TTC549 (cell line): ENCODE data around the gene SLC16A5.
"Not testable (repeated sequence)": the region's sequence is repeated elsewhere in the genome, so short reads cannot be mapped to it uniquely, and the experiment has no call there.

Experiments
- FAIRE-seq: peaks from 2 replicates; lab custom pipeline; 2012; peaks lifted over from hg19 to GRCh38; lab: Jason Lieb, UNC

The SLC16A5 gene, protein sequence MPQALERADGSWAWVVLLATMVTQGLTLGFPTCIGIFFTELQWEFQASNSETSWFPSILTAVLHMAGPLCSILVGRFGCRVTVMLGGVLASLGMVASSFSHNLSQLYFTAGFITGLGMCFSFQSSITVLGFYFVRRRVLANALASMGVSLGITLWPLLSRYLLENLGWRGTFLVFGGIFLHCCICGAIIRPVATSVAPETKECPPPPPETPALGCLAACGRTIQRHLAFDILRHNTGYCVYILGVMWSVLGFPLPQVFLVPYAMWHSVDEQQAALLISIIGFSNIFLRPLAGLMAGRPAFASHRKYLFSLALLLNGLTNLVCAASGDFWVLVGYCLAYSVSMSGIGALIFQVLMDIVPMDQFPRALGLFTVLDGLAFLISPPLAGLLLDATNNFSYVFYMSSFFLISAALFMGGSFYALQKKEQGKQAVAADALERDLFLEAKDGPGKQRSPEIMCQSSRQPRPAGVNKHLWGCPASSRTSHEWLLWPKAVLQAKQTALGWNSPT

DNA sequence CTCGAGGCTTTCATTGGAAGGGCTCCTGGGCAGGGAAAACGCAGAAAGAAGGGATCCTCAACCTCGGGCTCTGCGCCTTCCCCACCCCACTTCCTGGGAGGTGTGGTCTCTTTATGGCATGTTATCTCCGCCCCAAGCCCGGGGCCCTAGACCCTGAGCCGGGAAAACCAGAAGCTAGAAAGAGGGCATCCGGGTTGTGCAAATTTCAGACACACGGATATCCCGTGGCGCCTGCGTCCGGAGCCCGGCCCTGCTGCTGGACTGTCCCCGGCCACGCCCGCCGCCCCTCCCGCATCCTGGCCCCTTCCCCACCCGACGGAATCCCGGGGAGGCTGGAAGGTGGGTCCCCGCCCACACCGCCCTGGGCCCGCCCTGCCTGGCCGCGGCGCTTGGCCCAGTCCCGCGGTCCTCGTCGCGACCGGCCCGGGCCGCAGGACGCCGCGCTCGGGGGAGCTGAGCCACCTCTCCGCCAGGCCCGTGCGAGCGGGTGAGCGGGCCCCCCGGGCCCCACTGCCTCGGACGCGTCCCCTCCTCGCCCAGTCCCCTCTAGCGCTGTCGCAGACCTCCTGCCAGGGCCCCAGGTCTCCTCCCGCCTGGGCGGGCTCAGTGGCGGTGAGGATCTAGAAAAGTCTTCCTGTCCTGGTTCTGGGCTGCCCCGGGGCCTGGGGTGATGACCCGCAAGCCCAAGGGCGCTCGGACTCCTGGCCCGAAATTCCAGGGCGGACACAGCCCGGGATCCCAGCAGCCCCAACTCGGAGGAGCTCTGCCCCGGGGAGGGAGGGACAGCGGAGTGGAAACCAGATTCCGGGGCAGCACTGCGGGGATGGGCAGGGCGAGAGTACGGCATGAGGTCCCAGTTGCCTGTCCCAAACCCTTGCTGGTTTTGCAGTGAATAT is at the start of gene SLC16A5:
Gene SLC16A5, plus strand, starts transcription at position 397 of the 896 bp plus-strand sequence. CDS start 5,683 bp downstream, outside the sequence.
- no peak for FAIRE-seq

DNA sequence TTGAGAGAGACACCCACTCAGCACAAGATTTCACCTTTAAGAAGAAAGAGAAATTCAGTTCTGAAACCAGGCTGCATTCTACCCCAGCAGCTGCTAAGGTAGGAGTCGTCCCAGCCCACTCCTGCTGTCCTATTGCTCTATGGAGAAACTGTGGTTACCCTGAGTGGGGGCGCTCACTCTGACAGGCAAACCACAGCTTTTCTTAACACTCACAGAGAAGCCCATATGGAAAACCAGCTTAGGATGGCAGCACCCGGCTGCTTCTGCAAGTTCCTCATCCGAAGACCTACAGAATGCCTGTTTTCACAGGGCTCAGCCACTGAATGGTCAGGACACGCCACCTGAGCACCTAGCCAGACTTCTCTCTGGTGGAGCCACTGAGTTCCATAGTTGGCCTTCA is 48.5 kb upstream of the SLC16A5 start:
- no peak for FAIRE-seq

DNA sequence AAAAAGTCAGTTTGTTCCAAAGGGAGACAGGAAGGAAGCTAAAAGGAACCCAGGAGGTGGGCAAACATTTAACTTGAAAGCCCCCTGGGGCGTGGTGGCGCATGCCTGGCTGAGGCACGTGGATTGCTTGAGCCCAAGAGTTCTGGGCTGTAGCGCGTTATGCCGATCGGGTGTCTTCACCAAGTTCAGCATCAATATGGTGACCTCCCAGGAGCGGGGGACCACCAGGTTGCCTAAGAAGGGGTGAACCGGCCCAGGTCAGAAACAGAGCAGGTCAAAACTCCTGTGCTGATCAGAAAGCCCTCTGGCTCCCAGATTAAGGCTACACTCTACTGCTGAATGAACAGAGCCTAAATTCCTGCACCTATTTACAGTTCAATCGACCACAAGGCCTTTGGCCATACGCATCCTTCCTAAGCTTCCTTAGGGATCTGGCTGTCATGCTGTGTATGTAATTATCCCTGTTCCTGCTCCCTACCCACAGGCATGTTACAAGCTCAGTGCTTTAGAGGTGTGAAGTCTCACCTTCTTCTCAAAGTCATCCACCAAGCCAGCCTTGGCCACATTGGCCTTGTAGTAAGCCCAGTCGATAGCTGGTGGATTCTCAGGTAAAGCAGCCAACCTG is 46.0 kb upstream of the SLC16A5 start:
- FAIRE-seq = no peak

DNA sequence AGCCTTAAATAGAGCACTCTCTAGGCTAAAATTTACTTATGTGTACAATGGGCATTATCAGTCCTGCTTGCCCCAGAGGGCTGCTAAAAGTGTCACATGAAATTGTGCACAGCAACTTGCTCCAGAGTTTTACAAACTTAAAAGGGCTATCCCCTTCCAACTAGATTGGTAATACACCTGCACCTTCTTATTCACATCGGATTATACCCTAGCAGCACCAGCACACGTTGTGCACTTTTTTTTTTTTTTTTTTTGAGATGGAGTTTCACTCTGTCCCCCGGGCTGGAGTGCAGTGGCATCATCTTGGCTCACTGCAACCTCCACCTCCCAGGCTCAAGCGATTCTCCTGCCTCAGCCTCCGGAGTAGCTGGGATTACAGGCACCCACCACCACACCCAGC is 44.0 kb upstream of the SLC16A5 start:
- not testable (repeated sequence) for FAIRE-seq

DNA sequence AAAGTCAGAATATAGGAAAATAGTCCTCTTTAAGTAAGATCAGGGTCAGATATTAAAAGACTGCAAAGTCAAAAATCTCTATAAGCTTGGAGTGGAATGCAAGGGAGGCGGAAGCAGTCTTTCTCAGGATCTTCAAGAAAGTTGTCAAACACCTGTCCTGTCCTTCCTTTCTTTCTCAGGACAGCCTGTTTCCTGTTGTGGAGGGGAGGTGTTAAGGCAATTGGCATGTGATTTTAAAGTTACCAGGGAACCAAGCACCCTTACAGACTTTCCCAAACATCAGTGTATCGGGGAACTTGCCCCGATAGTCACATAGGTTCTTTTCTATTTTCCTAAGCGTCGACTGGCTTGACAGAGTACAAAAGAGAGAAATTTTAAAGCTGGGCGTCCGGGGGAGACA is 43.0 kb upstream of the SLC16A5 start:
- no peak for FAIRE-seq

DNA sequence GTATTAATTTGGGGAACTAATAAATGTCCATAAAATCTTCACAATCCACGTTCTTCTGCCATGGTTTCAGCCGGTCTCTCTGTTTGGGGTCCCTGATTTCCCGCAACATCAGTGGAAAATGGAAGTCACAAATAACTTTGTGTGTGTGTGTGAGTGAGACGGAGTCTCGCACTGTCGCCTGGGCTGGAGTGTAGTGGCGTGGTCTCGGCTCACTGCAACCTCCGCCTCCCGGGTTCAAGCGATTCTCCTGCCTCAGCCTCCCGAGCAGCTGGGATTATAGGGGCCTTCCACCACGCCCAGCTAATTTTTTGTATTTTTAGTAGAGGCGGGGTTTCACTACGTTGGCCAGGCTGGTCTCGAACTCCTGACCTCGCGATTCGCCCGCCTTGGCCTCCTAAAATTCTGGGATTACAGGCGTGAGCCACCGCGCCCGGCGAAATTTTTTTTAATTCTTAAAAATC is 41.8 kb upstream of the SLC16A5 start:
- not testable (repeated sequence) for FAIRE-seq

DNA sequence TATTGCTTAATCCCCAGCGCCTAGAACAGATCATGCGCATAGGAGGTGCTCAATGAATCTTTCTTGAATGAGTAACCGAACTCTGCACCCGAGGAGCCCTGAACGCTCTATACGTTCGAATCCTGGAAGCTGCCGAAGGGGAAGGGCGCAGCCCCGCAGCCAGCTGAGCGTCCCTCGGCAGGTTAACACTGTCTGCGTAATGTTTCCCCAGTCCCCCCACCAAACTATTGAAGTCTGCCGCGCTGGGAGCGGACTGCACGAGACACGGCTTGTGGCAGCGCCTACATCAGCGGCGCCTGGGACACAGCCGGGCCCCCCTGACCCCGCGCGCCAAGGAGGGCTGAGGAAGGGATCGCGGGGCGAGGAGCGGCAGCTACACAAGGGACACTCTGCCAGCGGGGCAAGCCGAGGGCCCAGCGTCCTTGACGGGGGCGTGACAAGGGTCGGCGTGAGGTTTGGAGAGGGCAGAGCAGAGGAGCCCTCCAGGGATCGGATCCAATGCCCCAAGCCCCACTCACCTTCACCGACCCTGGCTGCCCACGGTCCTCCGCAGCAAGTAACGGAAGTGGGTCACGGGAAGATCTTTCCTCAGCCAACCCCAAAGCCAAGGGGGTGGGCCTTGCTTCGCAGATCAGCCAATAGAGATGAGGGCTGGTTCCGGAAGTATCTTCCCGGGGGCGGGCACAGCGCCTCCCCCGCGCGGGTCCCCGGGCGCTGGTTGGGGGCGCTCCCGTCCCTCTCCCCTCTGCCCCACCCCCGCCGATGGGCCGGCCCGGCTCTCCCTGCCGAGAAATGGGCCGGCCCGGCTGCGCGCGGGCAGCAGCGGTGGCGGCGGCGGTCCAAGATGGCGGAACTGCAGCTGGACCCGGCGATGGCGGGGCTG is 41.1 kb upstream of the SLC16A5 start, which contains the start of the genes ATP5PD and KCTD2:
Gene ATP5PD, minus strand, starts transcription at position 563 of the 883 bp plus-strand sequence. CDS start 4,319 bp downstream, outside the sequence.
Gene KCTD2, plus strand, starts transcription at position 819 of the 883 bp plus-strand sequence. Its CDS starts 26 bp downstream, at position 845.
- no peak for FAIRE-seq

DNA sequence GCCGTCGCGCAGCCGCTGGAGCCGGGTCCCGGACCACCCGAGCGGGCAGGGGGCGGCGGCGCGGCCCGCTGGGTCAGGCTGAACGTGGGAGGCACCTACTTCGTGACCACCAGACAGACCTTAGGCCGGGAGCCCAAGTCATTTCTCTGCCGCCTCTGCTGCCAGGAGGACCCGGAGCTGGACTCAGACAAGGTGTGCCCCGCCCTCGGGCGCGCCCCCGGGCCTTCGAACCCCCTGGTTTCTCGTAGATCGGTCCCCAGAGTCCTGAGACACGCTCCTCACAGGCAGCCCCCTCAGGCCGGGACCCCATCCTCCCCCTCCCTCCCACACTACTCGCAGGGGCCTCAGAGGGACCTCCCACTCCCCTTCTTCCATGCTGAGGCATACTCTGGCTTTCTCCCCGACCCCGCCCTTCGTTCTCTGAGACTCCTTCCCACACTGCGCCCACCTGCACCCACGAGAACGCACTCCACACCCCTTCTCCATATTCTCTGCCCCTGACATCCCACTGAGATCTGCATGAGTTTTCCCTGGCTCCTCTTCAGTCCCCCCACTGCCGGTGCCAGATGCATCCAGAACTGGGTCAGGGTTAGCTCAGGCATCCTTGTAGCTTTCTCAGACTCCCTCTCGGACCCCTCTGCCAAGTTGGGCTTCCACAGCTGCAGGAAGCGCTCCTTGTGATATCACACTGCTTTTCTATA is 40.2 kb upstream of the SLC16A5 start:
- FAIRE-seq = no peak

DNA sequence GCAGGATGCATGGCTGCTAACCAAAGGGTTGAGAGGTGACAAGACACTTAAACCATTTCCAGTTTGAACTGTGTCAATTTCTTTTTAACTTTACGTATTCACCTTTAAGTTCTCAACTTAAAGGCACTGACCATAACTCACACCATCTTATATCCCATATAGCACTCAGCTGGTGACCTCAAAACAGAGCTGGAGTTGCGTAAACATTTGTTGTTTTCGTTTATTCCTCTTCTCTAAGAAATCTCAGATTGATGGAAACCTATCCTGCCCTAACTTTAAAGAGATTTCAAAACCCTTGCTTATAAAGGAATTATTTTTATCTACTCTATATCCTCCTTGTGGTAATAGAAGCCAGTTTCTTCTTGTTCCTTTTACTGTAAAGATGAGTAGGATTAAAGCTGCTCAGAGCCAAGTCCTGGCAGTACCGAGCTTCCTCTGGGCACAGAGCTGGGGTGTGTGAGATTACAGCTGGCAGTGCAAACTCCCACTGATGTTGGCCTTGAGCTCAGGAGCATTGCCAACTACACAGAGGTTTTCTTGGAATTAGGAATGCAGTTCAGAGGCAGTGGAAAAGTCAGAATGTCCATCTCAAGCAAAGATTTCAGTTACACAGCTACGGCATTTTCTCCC is 39.4 kb upstream of the SLC16A5 start:
- FAIRE-seq = no peak

DNA sequence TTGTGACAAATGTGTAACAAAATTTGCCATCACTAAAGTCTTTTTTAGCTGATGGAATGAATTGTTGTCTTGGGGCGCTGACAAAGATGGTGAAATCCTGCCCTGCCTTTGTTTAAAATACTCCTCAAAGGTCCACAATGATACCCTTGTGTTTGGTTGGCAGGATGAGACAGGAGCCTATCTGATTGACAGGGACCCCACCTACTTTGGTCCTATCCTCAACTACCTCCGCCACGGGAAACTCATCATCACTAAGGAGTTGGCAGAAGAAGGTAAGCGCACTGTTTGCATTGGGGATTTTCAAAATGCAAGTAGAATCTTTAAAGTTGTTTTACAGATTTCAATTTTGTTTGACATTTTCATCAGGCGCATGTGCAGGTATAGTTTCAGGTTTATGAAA is 38.7 kb upstream of the SLC16A5 start:
- no peak for FAIRE-seq

DNA sequence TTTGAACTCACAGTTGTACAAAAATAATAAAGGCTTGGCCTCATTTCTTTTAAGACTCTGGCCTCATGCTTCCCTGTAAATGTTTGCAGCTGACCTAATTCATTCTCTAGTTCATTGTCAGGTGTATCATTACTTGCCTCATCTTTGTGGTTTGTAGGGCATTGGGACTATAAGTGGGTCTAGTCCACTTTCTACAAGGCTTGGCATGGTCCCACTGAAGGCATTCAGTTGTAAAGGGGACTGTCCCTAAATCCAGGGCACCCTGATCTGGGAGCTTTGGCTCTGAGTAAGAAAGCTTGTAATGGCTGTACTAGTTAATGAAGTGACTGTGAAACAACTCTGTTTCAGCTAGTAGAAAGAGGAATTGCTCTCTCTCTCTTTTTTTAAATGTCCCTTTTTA is 38.0 kb upstream of the SLC16A5 start:
- FAIRE-seq = no peak

DNA sequence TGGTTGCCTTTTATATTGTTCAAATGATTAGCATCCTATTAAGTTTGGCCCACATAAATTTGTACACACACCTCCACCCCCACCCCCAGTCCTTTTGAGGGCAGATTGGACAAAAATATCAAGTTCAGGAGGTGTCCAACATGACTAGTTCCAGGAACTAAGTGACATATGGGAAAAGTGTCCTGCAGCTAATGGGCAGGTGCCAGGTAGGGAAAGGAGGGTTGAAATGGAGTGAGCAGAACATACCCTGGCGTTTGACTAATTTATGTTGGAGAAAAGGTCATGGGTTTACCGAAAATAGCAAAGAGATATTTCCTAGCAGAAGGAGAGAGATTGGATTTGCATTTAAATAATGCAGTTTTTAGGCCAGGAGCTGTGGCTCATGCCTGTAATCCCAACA is 35.8 kb upstream of the SLC16A5 start:
- no peak for FAIRE-seq

DNA sequence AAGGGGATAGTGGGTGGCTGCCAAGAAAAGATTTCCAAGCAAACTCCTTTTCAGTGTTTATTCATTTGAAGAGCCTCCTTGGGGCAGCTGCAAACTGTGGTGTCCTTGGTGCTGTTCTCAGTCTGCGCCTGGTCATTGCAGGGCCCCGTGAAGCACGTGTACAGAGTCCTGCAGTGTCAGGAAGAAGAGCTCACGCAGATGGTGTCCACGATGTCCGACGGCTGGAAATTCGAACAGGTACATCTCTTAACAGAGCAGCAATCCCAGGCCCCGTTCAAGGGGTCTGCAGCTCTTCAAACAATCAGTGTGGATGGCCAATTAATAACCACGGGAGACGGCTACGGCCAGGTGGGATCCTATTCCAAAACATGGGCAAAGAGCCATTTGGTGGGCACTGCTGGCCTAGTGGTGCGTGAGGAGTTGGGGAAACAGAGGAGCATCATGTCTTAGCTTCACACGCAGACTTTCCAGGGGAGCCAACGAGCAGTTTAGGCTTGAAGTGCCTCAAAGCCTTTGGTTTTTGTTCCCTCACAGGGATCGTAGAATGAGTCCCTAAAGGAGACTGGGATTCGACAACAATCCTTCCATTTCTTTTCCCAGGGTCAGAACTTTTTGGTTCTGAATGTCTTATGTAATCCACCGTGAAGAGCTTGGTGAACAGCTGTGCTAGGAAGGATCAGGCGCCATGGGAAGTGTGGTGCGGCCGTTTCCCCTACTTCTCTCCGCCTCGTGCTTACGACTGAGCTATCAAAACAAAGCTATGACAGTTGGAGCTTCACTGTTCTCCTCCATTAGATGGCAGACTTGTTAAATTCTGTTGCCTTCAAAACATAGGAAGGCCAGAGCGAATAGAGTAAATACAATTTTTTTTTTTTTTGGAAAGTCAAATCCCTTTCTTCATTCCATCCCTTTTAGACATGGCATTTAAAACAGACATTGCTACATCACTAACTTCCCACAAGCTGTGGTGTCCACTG is 28.1 kb upstream of the SLC16A5 start:
- peak; percentile 86 for FAIRE-seq

DNA sequence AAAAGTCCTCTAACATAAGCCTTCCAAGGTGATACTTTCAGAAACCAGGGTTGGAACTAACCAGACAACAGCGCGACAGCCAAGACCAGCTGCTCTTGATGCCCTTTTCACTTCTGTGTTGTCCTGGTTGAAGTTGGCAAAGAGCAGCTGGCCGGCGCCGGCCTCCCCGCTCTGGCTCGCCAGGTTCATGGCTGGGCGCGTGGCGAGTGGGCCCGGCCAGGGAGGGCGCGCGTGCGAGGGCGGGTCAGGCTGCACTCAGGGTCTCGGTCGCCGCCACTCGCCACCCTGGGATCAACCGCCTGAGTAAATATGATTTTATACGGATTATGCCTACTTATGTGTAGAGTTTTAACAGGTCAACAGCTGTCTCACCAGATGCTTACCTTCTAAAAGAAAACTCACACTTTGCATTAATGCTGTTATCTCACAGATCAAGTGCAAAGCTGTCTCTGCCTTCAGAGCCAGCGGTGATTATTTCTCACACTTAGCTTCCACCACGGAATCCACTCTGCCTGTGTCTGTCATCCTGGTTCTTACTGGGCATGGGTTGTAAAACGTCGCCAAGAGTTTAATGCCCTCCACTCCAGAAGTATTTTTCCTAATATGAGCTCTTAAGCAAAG is 27.2 kb upstream of the SLC16A5 start:
- no peak for FAIRE-seq

DNA sequence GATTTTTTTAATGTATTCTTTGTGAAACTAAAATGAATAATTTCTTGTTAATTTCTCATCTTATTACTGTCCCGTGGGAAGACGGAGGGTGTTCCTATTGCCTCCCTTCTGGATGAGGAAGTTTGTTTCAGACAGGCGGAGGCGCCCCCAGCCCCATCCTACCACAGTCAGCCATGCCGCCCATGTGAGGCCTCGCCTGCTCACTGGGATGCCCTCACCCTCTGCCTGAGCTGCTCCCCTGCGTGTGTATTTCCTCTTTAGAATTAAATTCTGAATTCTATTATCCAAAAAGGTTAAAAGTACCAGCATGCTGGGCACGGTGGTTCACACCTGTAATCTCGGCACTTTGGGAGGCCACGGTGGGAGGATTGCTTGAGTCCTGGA is 26.7 kb upstream of the SLC16A5 start:
- FAIRE-seq = no peak

DNA sequence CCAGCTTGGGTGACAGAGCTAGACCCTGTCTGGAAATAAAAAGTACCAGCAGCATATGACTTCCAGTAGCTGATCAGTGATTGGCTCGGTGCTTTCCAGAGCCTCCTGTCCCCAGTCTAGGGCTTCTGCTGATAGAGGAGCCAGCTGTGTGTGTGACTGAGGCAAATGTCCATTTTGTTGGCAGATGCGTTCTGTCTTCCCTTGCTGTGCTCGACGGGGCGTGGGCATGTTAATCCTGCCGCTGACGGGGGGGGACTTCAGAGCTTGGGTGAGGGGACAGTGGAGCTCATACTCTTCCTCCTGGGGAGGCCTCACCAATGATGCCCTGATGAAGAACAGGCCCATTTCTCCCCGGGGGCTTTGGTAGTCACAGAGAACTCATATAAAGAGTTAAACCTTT is 26.1 kb upstream of the SLC16A5 start:
- no peak for FAIRE-seq

DNA sequence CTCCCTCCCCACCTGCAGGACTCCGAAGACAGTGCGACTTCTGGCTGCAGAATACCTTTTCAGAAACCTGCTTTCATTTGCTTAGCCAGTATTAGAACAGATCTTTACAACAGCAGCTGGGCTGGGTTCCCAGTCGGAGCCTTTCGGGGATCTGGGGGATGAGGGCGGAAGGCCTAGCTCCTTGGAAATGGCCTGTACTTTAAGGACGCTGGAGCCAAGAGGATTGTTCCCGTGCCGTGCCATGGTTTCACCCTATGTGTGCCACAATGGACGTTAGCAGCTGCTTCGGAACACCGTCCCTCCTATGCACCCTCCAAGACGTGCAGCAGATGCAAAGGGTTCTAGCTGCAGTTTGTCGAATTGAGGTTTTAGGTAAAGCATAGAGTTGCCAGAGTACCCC is 24.6 kb upstream of the SLC16A5 start:
- FAIRE-seq = no peak

DNA sequence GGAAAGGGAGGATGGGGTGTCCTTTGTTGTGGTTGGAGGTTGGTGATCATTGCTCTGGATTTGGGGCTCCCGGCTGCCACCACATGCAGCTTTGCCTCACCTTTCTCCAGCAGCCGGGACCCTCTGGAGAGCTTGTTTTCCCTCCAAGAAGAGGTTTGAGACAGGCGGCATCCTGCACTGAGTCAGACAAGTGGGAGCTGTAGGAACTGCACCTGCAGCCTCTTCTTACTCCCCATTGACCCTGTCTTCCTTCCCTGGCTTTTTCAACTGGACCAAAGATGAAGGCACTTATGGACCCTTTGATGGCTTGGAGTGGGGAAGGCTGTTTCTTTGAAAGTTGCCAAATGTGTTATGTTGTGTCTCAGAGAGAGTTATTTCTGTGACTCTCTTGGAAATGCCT is 24.1 kb upstream of the SLC16A5 start:
- FAIRE-seq = no peak
